Effector memory CD4-positive, alpha-beta T cell (primary cell): Measurements from ENCODE around the gene ACVR1C.
"Not testable (repeated sequence)": the region's sequence is repeated elsewhere in the genome, so short reads cannot be mapped to it uniquely, and the experiment has no call there.

ENCODE experiments used
- DNase-seq, 3 donors: peaks; one replicate each; pipeline ENCODE4 v3.0.0-alpha.2; 2020
- H3K27ac ChIP-seq: 2 replicates; pipeline ENCODE4 v1.7.0; 2013; ENCODE audit warnings: mild to moderate bottlenecking, low read length, moderate library complexity; ENCODE audit not compliant: insufficient read depth, poor library complexity, severe bottlenecking
- H3K27me3 ChIP-seq: replicated peaks from 2 replicates; pipeline ENCODE4 v1.7.0; 2013; ENCODE audit warnings: mild to moderate bottlenecking, low read length; ENCODE audit not compliant: insufficient read depth, control insufficient read depth, poor library complexity, severe bottlenecking
- H3K36me3 ChIP-seq: 2 replicates; pipeline ENCODE4 v1.7.0; 2013; ENCODE audit warnings: mild to moderate bottlenecking, low read length, moderate library complexity; ENCODE audit not compliant: control insufficient read depth, insufficient read depth
- H3K4me1 ChIP-seq: 2 replicates; pipeline ENCODE4 v1.7.0; 2013; ENCODE audit warnings: low read length, mild to moderate bottlenecking; ENCODE audit not compliant: control insufficient read depth, insufficient read depth, poor library complexity, severe bottlenecking
- H3K4me3 ChIP-seq: 2 replicates; pipeline ENCODE4 v1.7.0; 2013; ENCODE audit warnings: low read length, low read depth, mild to moderate bottlenecking; ENCODE audit not compliant: insufficient read depth, poor library complexity, severe bottlenecking
- H3K9me3 ChIP-seq: 2 replicates; pipeline ENCODE4 v1.7.0; 2013; ENCODE audit warnings: mild to moderate bottlenecking, low read length, moderate library complexity; ENCODE audit not compliant: control insufficient read depth

Gene ACVR1C

GRCh38 chr2:157557770-157558169 is 70.9 kb downstream of the ACVR1C start:
- Histone ChIP-seq H3K36me3 (no peaks in the 10 kb centered on the region), H3K9me3 (no peaks in the 10 kb centered on the region), H3K4me1 (no peaks in the 10 kb centered on the region), H3K4me3 (no peak overlapping the region), H3K27ac (no peak overlapping the region), H3K27me3 (no peaks in the 10 kb centered on the region)
- no peak for DNase-seq

DNA sequence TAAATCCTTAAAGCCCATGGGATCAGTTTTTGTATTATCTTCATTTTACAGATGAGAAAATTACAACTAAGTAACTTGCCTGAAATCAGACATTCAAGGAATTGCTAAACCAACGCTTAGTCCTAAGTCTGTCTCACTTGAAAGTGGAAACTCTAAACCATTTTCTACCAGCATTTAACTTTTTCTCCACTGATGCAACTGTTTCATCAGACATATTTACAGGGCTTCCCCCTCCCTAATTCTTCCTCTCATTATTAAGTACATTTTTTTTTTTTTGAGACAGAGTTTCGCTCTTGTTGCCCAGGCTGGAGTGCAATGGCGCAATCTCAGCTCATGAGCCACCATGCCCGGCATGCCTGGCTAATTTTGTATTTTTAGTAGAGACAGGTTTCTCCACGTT is 88.6 kb downstream of the ACVR1C start:
- H3K27ac ChIP-seq = no peak overlapping the region
- H3K27me3 ChIP-seq = no peaks in the 10 kb centered on the region
- DNase-seq = no peak
- H3K4me1 ChIP-seq = no peaks in the 10 kb centered on the region
- H3K9me3 ChIP-seq = no peaks in the 10 kb centered on the region
- H3K36me3 ChIP-seq = no peaks in the 10 kb centered on the region
- H3K4me3 ChIP-seq = no peak overlapping the region

- no peaks in the 10 kb centered on the region for H3K9me3 ChIP-seq
- H3K4me1 ChIP-seq = no peaks in the 10 kb centered on the region
- no peaks in the 10 kb centered on the region for H3K27me3 ChIP-seq
- DNase-seq = no peak
- no peaks in the 10 kb centered on the region for H3K36me3 ChIP-seq
- no peak overlapping the region for H3K27ac ChIP-seq
- no peak overlapping the region for H3K4me3 ChIP-seq
Observed at GRCh38 chr2:157538064-157538463, 90.6 kb downstream of the ACVR1C start.

- Histone ChIP-seq H3K4me1 (no peaks in the 10 kb centered on the region), H3K36me3 (no peaks in the 10 kb centered on the region), H3K4me3 (no peak overlapping the region), H3K9me3 (no peaks in the 10 kb centered on the region), H3K27me3 (no peaks in the 10 kb centered on the region), H3K27ac (no peak overlapping the region)
- DNase-seq = no peak
Observed at GRCh38 chr2:157536815-157537214, 91.8 kb downstream of the ACVR1C start.

GRCh38 chr2:157528963-157529751 is 99.5 kb downstream of the ACVR1C start:
- H3K27ac ChIP-seq = no peak overlapping the region
- no peak for DNase-seq
- no peaks in the 10 kb centered on the region for H3K27me3 ChIP-seq
- H3K9me3 ChIP-seq = no peaks in the 10 kb centered on the region
- H3K4me3 ChIP-seq = no peak overlapping the region
- H3K36me3 ChIP-seq = no peaks in the 10 kb centered on the region
- H3K4me1 ChIP-seq = no peaks in the 10 kb centered on the region

GRCh38 chr2:157526070-157526469 is 102.6 kb downstream of the ACVR1C start:
- Histone ChIP-seq H3K27me3 (no peaks in the 10 kb centered on the region), H3K9me3 (no peaks in the 10 kb centered on the region), H3K4me1 (no peaks in the 10 kb centered on the region), H3K36me3 (no peaks in the 10 kb centered on the region), H3K4me3 (no peak overlapping the region), H3K27ac (no peak overlapping the region)
- no peak for DNase-seq

DNA sequence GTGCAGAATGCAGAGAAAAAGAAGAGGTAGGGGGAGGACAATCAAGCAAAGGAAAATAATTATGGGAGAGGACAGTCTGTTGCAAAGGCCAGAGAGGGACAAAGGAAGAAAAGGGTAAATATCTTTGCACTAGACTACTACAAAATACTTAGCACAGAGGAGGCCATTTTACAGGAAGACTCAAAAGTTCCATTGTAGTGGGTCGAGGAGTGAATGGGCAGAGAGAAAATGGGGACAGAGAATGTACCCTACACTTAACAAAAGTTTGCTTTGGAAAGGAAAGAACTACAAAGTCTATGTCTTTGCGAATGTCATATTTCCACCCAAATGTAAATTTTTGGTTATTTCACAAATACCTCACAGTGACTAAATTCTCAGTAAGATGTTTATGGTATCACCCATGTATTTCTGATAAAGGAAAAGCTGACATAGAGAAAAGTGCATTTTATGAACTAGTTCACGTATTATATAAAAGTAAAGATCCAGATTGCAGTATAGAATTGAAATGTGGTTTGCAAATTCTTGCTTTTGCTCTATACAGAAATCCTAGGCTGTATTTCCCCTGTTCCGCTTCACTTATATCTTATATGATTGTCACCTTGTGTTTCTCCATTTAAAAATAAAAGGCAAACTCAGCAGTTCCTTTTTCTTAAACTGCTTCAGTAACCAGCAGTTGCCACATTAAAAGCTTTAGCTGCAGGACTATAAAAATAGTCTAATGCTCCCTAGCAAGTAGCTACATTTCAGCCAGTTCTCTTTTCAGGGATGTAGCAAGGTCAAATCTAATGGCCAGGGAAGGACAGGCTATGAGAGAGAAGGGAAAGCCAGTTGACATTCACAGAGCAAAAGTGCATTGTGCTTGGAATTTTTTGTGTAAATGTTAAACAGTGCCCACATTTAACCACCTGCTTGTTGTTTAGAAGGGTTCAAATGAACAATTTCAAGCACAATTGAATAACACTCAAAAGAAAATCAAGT is 105.1 kb downstream of the ACVR1C start:
- no peaks in the 10 kb centered on the region for H3K36me3 ChIP-seq
- no peaks in the 10 kb centered on the region for H3K9me3 ChIP-seq
- no peak overlapping the region for H3K27ac ChIP-seq
- H3K4me3 ChIP-seq = no peak overlapping the region
- H3K4me1 ChIP-seq = no peaks in the 10 kb centered on the region
- no peaks in the 10 kb centered on the region for H3K27me3 ChIP-seq
- DNase-seq = no peak

DNA sequence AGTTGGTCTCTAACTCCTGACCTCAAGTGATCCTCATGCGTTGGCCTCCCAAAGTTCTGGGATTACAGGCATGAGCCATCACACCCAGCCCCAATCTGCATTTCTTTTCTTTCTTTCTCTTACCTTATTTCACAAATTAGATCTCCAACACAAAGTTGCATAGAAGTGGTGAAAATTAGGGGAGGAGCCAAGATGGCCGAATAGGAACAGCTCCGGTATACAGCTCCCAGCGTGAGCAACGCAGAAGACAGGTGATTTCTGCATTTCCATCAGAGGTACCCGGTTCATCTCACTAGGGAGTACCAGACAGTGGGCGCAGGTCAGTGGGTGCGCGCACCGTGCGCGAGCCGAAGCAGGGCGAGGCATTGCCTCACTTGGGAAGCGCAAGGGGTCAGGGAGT is 113.7 kb downstream of the ACVR1C start:
- not testable (repeated sequence) for H3K27ac ChIP-seq

GRCh38 chr2:157509744-157510143 is 118.9 kb downstream of the ACVR1C start:
- no peaks in the 10 kb centered on the region for H3K9me3 ChIP-seq
- H3K4me3 ChIP-seq = no peak overlapping the region
- DNase-seq = no peak
- H3K4me1 ChIP-seq = no peaks in the 10 kb centered on the region
- no peaks in the 10 kb centered on the region for H3K27me3 ChIP-seq
- no peaks in the 10 kb centered on the region for H3K36me3 ChIP-seq
- no peak overlapping the region for H3K27ac ChIP-seq

More for the DNA sequence above, 113.7 kb downstream of the ACVR1C start:
- H3K27me3 ChIP-seq, H3K4me1 ChIP-seq, DNase-seq, H3K9me3 ChIP-seq, H3K36me3 ChIP-seq, H3K4me3 ChIP-seq: not testable (repeated sequence)

DNA sequence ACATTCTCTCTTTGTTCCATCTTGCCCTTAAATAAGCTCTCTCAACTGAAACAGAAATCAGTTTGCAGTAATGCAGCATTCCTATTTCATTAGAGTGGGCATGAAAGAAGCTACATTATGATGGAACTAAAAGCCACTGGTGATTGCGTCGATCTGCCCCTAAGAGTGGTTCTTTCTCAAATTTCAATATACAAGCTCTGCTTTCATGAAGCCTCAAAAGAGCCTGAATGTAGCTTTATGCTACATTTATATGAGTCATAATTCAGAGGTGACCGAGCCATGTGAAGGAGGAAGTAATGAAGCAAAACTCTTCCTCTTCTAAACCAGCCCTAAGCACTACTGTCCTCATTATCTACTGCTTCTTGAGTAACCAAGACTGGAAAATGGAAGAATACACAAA is 120.0 kb downstream of the ACVR1C start:
- no peak for DNase-seq
- Histone ChIP-seq H3K36me3 (no peaks in the 10 kb centered on the region), H3K4me3 (no peak overlapping the region), H3K4me1 (no peaks in the 10 kb centered on the region), H3K9me3 (no peaks in the 10 kb centered on the region), H3K27me3 (no peaks in the 10 kb centered on the region), H3K27ac (no peak overlapping the region)
